CD4-positive, CD25-positive, alpha-beta regulatory T cell (primary cell): Measurements from ENCODE around the gene SCRN1. TPM values are rescaled to one million over a fixed set of nuclear protein-coding genes. Genes with fewer than 3 reads are reported as not detected.

Experiments used
- ATAC-seq, 2 donors: fragments of 150-1000 bp; cut with Tn5 transposase; one replicate each; pipeline ENCODE4 v1.10.0; 2021; ENCODE audit warnings: low read depth in 2 of 2, moderate number of reproducible peaks in 2 of 2, moderate library complexity in 1 of 2
- DNase-seq, 3 donors: peaks; one replicate each; pipeline versions ENCODE4 v3.0.0 to v3.0.0-alpha.2; 2012 to 2022; ENCODE audit warnings: mixed read lengths in 1 of 3
- H3K27ac ChIP-seq: one replicate; pipeline ENCODE4 v1.7.0; 2013; ENCODE audit warnings: mild to moderate bottlenecking, low read length; ENCODE audit not compliant: insufficient read depth, poor library complexity, severe bottlenecking
- H3K27me3 ChIP-seq: one replicate; pipeline ENCODE4 v1.7.0; 2013; ENCODE audit warnings: low read length; ENCODE audit not compliant: control insufficient read depth, insufficient read depth
- H3K36me3 ChIP-seq: one replicate; pipeline ENCODE4 v1.7.0; 2013; ENCODE audit warnings: mild to moderate bottlenecking, low read length, moderate library complexity; ENCODE audit not compliant: control insufficient read depth, insufficient read depth
- H3K4me1 ChIP-seq: 2 replicates; pipeline ENCODE4 v1.7.0; 2013; ENCODE audit warnings: mild to moderate bottlenecking, low read length; ENCODE audit not compliant: insufficient read depth, control insufficient read depth, poor library complexity, severe bottlenecking
- H3K4me3 ChIP-seq: one replicate; pipeline ENCODE4 v1.7.0; 2013; ENCODE audit warnings: low read depth, mild to moderate bottlenecking, low read length, moderate library complexity
- H3K9me3 ChIP-seq, 2 experiments: 1 replicate in 1 of 2; 2 replicates in 1 of 2; pipeline ENCODE4 v1.7.0; 2013; ENCODE audit warnings: low read length in 2 of 2, mild to moderate bottlenecking in 1 of 2, moderate library complexity in 1 of 2; ENCODE audit not compliant: control insufficient read depth in 2 of 2
- H3K27ac Mint-ChIP-seq, 3 donors: one replicate each; pipeline ENCODE4 v1.8.0; 2020 to 2022; ENCODE audit warnings: mild to moderate bottlenecking in 3 of 3, mixed read lengths in 3 of 3, moderate library complexity in 2 of 3
- H3K27me3 Mint-ChIP-seq: one replicate; pipeline ENCODE4 v1.8.0; 2022; ENCODE audit warnings: mild to moderate bottlenecking, mixed read lengths
- H3K36me3 Mint-ChIP-seq: one replicate; pipeline ENCODE4 v1.8.0; 2020; ENCODE audit warnings: mixed read lengths
- H3K4me1 Mint-ChIP-seq, 4 donors: one replicate each; pipeline ENCODE4 v1.8.0; 2020 to 2022; ENCODE audit warnings: mixed read lengths in 4 of 4, mild to moderate bottlenecking in 1 of 4
- H3K4me3 Mint-ChIP-seq, 4 donors: one replicate each; pipeline ENCODE4 v1.8.0; 2020 to 2022; ENCODE audit warnings: mild to moderate bottlenecking in 4 of 4, mixed read lengths in 4 of 4, moderate library complexity in 3 of 4
- H3K9me3 Mint-ChIP-seq, 7 donors: one replicate each; pipeline ENCODE4 v1.8.0; 2020 to 2022; ENCODE audit warnings: mixed read lengths in 7 of 7, mild to moderate bottlenecking in 3 of 7, moderate library complexity in 2 of 7
- polyA plus RNA-seq, 4 donors: library from polyadenylated mRNA; unstranded; fragments of 300-500 nt; fragmentation: Illumina TruSeq; gene quantifications; one replicate each; pipeline ENCODE4 v1.2.3, GENCODE V29; 2021
- total RNA-seq: library from RNA; stranded (reverse); gene quantifications from one replicate; pipeline ENCODE4 v1.2.3, GENCODE V29; 2022

SCRN1 gene
- total and polyA plus RNA-seq, 5 donors from 2014 or later = 0.91 to 2.1 (median 1.9) TPM

DNA sequence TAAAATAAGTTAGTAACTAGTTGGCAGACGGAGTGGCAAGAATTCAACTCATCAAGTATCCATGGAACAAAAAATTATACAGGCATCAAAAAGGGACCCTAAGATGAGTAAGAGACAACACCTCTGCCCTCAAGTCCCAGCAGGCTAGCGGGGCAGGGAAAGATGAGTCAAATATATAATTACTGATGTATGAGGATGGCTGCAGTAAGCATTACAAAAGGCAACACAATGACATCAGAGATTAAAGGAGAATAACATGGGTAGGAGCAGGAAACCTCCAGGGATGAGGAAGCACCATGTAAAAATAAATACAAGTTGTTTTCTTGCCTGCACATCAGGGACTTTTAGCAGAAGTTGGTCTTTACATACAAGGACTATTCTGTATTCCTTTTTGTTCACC lies 49.4 kb downstream of the SCRN1 start:
- ATAC-seq = no peak
- DNase-seq = no peak
- Histone ChIP-seq H3K4me1 (no peaks in the 10 kb centered on the region), H3K9me3 (no peaks in the 10 kb centered on the region), H3K36me3 (no peaks in the 10 kb centered on the region), H3K4me3 (no peak overlapping the region), H3K27me3 (no peaks in the 10 kb centered on the region), H3K27ac (no peak overlapping the region)
- H3K27me3 Mint-ChIP-seq = peaks cover 3% of the 10 kb centered on the region
- H3K4me3 Mint-ChIP-seq = no peak overlapping the region
- no peaks in the 10 kb centered on the region for H3K4me1 Mint-ChIP-seq
- no peaks in the 10 kb centered on the region for H3K36me3 Mint-ChIP-seq
- peaks cover 0 to 5% (median 0%) of the 10 kb centered on the region in 7 donors for H3K9me3 Mint-ChIP-seq
- H3K27ac Mint-ChIP-seq = no peak overlapping the region

DNA sequence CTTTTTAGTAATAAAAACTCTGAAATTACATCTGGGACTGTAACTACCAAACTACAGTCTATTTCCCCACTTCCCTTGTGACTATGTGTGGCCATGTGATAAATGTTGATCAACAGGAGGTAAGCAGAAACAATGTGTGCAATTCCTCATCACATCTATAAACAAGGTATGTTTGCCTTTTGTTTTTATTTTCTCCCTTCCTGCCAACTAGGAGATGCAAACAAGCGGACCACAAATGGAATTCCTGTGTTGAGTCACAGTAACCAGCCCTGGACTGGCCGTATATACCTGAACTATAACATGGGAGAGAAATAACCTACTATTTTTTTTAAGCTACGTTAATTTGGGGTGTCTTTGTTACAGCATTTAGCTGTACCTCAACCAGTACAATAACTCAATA lies 52.5 kb downstream of the SCRN1 start:
- Histone ChIP-seq H3K4me3 (no peak overlapping the region), H3K9me3 (no peaks in the 10 kb centered on the region), H3K36me3 (no peaks in the 10 kb centered on the region), H3K4me1 (no peaks in the 10 kb centered on the region), H3K27ac (no peak overlapping the region), H3K27me3 (peaks cover 3% of the 10 kb centered on the region)
- Mint-ChIP-seq H3K9me3 (peaks cover 0 to 5% (median 0%) of the 10 kb centered on the region in 7 donors), H3K27ac (no peak overlapping the region), H3K36me3 (no peaks in the 10 kb centered on the region), H3K4me3 (no peak overlapping the region), H3K4me1 (no peaks in the 10 kb centered on the region), H3K27me3 (peaks cover 7% of the 10 kb centered on the region)
- DNase-seq (no peak), ATAC-seq (no peak)

DNA sequence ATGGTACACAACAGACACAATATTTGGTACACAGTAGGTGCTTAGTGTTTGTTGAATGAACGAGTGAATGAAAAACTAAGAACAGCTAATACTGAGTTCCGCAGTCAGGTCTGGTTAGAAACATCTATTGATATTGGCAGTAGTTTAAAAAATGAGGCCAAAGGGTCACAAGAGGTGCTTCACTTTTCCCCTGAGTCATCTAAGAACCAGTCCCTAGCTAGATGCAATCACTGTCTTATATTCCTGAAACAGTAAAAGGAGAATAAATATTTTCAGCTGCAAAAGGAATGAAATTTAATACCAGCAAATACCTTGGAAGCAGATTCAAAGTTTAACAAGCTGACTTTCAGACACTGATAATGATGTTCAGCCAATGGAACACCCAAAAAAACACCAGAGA lies 54.5 kb downstream of the SCRN1 start:
- Histone ChIP-seq H3K36me3 (no peaks in the 10 kb centered on the region), H3K27me3 (peaks cover 3% of the 10 kb centered on the region), H3K4me3 (no peak overlapping the region), H3K4me1 (no peaks in the 10 kb centered on the region), H3K9me3 (no peaks in the 10 kb centered on the region), H3K27ac (no peak overlapping the region)
- DNase-seq (no peak), ATAC-seq (no peak)
- peaks cover 16% of the 10 kb centered on the region for H3K27me3 Mint-ChIP-seq
- no peaks in the 10 kb centered on the region for H3K4me1 Mint-ChIP-seq
- H3K4me3 Mint-ChIP-seq = no peak overlapping the region
- no peaks in the 10 kb centered on the region for H3K36me3 Mint-ChIP-seq
- H3K9me3 Mint-ChIP-seq = peaks cover 0 to 5% (median 0%) of the 10 kb centered on the region in 7 donors
- no peak overlapping the region for H3K27ac Mint-ChIP-seq

DNA sequence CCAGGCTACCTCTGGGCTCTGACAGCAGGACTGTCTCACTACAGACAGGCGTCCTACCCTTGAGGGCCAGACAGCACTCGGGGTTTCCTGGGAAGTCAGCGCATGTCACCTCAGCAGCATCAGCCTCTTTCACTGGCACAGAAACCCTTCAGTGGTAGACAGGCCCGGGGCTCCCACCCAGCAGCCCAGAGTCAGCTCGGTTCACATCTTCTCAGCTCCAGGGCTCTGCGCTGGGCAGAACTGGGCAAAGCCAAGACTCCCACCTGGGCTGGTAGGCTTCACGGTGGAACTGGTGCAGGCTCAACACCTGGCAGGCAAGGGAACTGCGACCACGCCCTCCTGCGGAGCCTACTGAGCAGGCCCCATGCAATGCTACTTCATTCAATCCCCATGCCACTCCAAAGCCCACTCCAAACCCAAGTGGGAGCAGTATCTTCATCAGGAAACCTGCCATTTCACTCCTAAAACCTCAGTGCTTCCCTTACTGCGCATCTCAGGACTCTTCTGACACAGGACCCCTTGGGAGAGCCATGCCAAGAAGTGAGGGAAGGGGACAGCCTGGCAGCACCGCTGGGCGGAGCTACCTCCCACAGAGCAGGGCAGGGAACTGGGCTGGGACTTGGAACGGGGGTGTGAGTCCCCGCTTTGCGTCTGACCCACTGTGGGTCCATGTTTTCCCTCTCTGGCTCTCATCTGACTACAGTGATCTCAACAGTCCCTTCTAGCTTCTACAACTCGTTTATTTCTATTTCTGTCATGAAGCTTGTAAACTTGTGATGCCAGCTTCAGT lies 60.4 kb downstream of the SCRN1 start:
- Mint-ChIP-seq H3K4me1 (no peaks in the 10 kb centered on the region), H3K27ac (no peak overlapping the region), H3K4me3 (no peak overlapping the region), H3K27me3 (peaks cover 25% of the 10 kb centered on the region), H3K36me3 (no peaks in the 10 kb centered on the region), H3K9me3 (peaks cover 0 to 2% (median 0%) of the 10 kb centered on the region in 7 donors)
- no peak for ATAC-seq
- Histone ChIP-seq H3K4me1 (no peaks in the 10 kb centered on the region), H3K27me3 (peaks cover 3% of the 10 kb centered on the region), H3K4me3 (no peak overlapping the region), H3K36me3 (no peaks in the 10 kb centered on the region), H3K9me3 (no peaks in the 10 kb centered on the region), H3K27ac (no peak overlapping the region)
- DNase-seq = no peak

DNA sequence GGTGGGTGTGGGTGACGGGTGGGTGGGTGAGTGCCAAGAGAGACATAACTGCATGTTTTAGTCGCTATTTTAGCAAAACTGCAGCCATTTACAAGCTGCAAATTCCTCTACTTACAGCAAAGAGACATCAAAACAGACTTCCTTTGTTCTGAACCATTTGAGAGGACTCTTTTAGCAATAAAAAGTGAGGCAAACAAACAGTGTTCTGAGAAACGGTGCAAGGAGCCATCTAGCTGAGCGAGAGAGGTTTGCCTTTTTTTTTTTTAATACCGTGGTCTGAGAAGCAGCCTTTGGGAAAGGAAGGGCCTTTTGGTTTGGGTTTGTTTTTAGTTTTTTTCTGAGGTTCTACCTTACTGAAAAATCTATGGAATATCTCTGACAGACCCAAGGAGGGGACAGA lies 62.9 kb downstream of the SCRN1 start:
- DNase-seq (no peak), ATAC-seq (no peak)
- Mint-ChIP-seq H3K36me3 (no peaks in the 10 kb centered on the region), H3K4me1 (no peaks in the 10 kb centered on the region), H3K4me3 (no peak overlapping the region), H3K27ac (no peak overlapping the region), H3K27me3 (peaks cover 14% of the 10 kb centered on the region), H3K9me3 (peaks cover 0 to 2% (median 0%) of the 10 kb centered on the region in 7 donors)
- Histone ChIP-seq H3K9me3 (no peaks in the 10 kb centered on the region), H3K36me3 (no peaks in the 10 kb centered on the region), H3K27me3 (no peaks in the 10 kb centered on the region), H3K27ac (no peak overlapping the region), H3K4me1 (no peaks in the 10 kb centered on the region), H3K4me3 (no peak overlapping the region)

DNA sequence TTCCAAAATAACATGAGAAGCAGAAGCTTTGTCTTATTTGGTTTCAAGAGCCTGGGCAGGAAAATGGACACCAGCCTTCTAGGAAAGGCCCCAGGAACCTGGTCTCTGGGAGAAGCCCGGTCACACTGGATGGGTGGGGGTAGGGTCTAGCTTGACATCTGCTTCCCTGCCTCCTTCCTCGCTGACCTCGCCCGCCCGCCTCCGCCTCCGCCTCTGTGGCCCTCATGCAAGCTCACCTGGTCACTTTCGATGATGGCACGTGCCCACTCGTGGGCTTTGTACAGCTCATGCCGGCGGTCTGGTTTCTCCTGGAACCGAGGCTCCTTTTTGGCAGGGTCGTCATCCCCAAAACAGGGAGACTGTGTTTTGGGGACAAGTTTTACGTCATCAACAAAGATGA lies 63.4 kb downstream of the SCRN1 start:
- Histone ChIP-seq H3K36me3 (no peaks in the 10 kb centered on the region), H3K4me3 (no peak overlapping the region), H3K9me3 (no peaks in the 10 kb centered on the region), H3K4me1 (no peaks in the 10 kb centered on the region), H3K27ac (no peak overlapping the region), H3K27me3 (no peaks in the 10 kb centered on the region)
- no peak for DNase-seq
- H3K4me3 Mint-ChIP-seq = no peak overlapping the region
- H3K9me3 Mint-ChIP-seq = peaks cover 0 to 2% (median 0%) of the 10 kb centered on the region in 7 donors
- no peaks in the 10 kb centered on the region for H3K4me1 Mint-ChIP-seq
- ATAC-seq = no peak
- H3K27me3 Mint-ChIP-seq = peaks cover 9% of the 10 kb centered on the region
- H3K27ac Mint-ChIP-seq = no peak overlapping the region
- no peaks in the 10 kb centered on the region for H3K36me3 Mint-ChIP-seq

DNA sequence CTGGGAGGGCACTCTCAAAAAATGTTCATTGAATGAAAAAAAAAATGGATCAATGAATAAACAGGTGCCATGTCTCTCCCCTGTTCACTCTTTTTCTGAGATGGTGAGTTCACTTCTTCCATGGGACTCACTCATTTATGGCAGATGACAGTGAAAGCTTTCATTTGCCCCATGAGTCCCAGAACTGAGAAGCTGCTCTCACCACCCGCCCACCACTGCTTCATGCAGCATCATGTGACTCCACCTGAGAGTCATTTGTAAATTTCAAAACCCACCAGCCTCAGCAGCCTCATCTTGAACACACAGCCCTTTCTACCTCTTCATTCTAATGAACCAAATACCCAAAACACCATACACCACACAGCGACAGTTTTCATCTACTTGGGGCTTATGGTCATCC lies 64.9 kb downstream of the SCRN1 start:
- DNase-seq (no peak), ATAC-seq (no peak)
- Histone ChIP-seq H3K27me3 (no peaks in the 10 kb centered on the region), H3K27ac (no peak overlapping the region), H3K4me1 (no peaks in the 10 kb centered on the region), H3K4me3 (no peak overlapping the region), H3K9me3 (no peaks in the 10 kb centered on the region), H3K36me3 (no peaks in the 10 kb centered on the region)
- Mint-ChIP-seq H3K36me3 (no peaks in the 10 kb centered on the region), H3K27me3 (peaks cover 9% of the 10 kb centered on the region), H3K9me3 (no peaks in the 10 kb centered on the region), H3K27ac (no peak overlapping the region), H3K4me1 (no peaks in the 10 kb centered on the region), H3K4me3 (no peak overlapping the region)

DNA sequence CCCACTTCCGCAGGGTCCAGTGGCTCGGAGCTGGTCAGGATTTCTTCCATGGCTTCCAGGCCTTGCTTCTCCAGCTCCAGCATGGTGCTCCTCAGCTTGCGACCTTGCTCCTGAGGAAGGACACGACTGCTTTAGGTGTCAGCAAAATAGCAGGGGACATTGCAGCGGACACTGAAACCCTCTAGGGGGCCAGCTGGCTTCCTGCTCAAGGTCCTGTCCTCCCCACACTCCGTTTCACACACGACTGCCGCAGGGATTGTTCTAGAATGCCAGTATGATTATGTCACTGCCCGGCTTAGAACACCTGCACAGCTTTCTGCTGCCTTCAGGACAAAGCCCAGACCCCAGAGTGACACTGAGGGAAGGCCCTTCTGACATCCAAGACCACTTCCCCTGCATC lies 65.6 kb downstream of the SCRN1 start:
- no peaks in the 10 kb centered on the region for H3K4me1 Mint-ChIP-seq
- Histone ChIP-seq H3K36me3 (no peaks in the 10 kb centered on the region), H3K27me3 (no peaks in the 10 kb centered on the region), H3K4me3 (no peak overlapping the region), H3K27ac (no peak overlapping the region), H3K4me1 (no peaks in the 10 kb centered on the region), H3K9me3 (no peaks in the 10 kb centered on the region)
- no peak for DNase-seq
- H3K27me3 Mint-ChIP-seq = peaks cover 13% of the 10 kb centered on the region
- no peak overlapping the region for H3K27ac Mint-ChIP-seq
- no peaks in the 10 kb centered on the region for H3K9me3 Mint-ChIP-seq
- no peak for ATAC-seq
- no peaks in the 10 kb centered on the region for H3K36me3 Mint-ChIP-seq
- H3K4me3 Mint-ChIP-seq = no peak overlapping the region
